ENCODE results near the gene KIR3DL1. TPM values are rescaled to one million over a fixed set of nuclear protein-coding genes. Genes with fewer than 3 reads are reported as not detected.

The KIR3DL1 gene
- not detected in 2 replicates for total RNA-seq

DNA sequence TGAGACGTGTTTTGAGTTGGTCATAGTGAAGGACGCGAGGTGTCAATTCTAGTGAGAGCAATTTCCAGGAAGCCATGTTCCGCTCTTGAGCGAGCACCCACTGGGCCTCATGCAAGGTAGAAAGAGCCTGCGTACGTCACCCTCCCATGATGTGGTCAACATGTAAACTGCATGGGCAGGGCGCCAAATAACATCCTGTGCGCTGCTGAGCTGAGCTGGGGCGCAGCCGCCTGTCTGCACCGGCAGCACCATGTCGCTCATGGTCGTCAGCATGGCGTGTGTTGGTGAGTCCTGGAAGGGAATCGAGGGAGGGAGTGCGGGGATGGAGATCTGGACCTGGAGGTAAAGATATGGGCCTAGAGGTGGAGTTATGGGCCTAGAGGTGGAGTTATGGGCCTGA, at the start of gene KIR3DL1:
KIR3DL1 (plus strand) TSS at position 218 of the 400 bp plus-strand sequence.

DNA sequence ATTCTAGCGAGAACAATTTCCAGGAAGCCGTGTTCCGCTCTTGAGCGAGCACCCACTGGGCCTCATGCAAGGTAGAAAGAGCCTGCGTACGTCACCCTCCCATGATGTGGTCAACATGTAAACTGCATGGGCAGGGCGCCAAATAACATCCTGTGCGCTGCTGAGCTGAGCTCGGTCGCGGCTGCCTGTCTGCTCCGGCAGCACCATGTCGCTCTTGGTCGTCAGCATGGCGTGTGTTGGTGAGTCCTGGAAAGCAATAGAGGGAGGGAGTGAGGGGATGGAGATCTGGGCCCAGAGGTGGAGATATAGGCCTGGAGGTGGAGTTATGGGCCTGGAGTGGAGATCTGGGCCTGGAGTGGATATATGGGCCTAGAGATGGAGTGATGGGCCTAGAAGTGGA, 46.6 kb upstream of the KIR3DL1 start, which contains the start of gene KIR2DL1:
KIR2DL1 (plus strand) TSS at position 148 of the 400 bp plus-strand sequence; CDS start at position 206, 58 bp downstream.

DNA sequence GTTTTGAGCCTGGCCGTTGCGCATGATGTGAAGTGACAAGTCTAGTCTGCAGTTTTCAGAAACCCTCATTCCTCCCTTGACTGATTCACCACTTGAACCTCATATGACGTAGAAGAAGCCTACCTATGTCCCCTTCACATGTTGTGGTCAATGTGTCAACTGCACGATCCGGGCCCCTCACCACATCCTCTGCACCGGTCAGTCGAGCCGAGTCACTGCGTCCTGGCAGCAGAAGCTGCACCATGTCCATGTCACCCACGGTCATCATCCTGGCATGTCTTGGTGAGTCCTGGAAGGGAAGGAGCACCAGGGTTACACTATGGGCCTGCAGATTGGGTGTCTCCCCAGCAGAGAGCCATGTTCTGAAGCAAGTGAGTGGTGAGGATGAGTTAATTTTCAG, 12.9 kb upstream of the KIR3DL1 start, which contains the start of gene KIR2DL4:
KIR2DL4 (plus strand) TSS at position 201 of the 400 bp plus-strand sequence; CDS start at position 243, 42 bp downstream.

DNA sequence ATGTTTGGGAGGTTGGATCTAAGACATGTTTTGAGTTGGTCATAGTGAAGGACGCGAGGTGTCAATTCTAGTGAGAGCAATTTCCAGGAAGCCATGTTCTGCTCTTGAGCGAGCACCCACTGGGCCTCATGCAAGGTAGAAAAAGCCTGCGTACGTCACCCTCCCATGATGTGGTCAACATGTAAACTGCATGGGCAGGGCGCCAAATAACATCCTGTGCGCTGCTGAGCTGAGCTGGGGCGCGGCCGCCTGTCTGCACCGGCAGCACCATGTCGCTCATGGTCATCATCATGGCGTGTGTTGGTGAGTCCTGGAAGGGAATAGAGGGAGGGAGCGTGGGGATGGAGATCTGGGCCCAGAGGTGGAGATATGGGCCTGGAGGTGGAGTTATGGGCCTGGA, 16.2 kb downstream of the KIR3DL1 start, which contains the start of gene KIR2DS4:
KIR2DS4 (plus strand) TSS at position 181 of the 400 bp plus-strand sequence.

DNA sequence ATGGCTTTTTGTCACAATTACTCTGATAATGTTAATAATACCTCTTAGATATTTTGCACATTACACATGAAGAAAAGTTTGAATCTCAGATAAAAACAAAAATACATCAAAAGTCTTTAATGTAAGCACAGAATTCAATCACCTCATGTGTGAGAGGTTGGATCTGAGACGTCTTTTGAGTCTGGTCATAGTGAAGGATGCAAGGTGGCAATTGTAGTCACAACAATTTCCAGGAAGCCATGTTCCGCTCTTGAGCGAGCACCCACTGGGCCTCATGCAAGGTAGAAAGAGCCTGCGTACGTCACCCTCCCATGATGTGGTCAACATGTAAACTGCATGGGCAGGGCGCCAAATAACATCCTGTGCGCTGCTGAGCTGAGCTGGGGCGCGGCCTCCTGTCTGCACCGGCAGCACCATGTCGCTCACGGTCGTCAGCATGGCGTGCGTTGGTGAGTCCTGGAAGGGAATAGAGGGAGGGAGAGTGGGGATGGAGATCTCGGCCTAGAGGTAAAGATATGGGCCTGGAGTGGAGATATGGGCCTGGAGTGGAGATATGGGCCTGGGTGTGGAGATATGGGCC, 33.9 kb downstream of the KIR3DL1 start, which contains the start of gene KIR3DL2:
KIR3DL2 (plus strand) TSS at position 383 of the 580 bp plus-strand sequence; CDS start at position 416, 33 bp downstream.

DNA sequence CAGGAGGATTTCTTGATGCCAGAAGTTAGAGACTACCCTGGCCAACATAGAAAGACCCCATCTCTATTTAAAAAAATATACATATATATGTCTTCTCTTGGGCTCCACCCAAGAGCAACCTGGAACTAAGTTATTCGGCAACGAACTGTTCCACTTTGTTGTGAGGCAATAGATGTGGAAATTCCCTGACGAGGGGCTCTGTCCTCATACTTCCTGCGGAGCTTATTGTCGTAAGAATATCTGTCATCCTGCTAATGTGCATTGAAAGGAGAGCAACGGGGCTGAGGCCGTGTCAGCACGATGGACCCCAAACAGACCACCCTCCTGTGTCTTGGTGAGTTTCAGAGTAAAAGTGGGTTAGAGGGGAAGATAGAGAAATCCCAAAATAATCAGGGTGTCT, 57.7 kb downstream of the KIR3DL1 start, which contains the start of gene FCAR:
FCAR (plus strand) TSS at position 246 of the 400 bp plus-strand sequence; CDS start at position 301, 55 bp downstream.

Other genes with a start within 250 kb of the KIR3DL1 start
- not detected in 2 replicates for gene LILRA2, start 242.7 kb upstream of the KIR3DL1 start, total RNA-seq
- not detected in 2 replicates for gene LILRA1, start 222.8 kb upstream of the KIR3DL1 start, total RNA-seq
- not detected in 2 replicates for gene LILRB1, start 186.0 kb upstream of the KIR3DL1 start, total RNA-seq
- not detected in 2 replicates for gene LILRB4, start 153.5 kb upstream of the KIR3DL1 start, total RNA-seq
- not detected in 2 replicates for gene KIR3DL3, start 92.0 kb upstream of the KIR3DL1 start, total RNA-seq
- not detected in 2 replicates for gene KIR2DL3, start 78.0 kb upstream of the KIR3DL1 start, total RNA-seq
- gene KIR2DL1, start 46.7 kb upstream of the KIR3DL1 start, total RNA-seq, result not detected in 2 replicates
- gene KIR2DL4, start 12.9 kb upstream of the KIR3DL1 start, total RNA-seq, result not detected in 2 replicates
- gene KIR2DS4, start 16.2 kb downstream of the KIR3DL1 start, total RNA-seq, result not detected in 2 replicates
- not detected in 2 replicates for gene KIR3DL2, start 34.0 kb downstream of the KIR3DL1 start, total RNA-seq
- gene FCAR, start 57.8 kb downstream of the KIR3DL1 start, total RNA-seq, result not detected in 2 replicates
- not detected in 2 replicates for gene NCR1, start 89.7 kb downstream of the KIR3DL1 start, total RNA-seq
- not detected in 2 replicates for gene NLRP7, start 131.1 kb downstream of the KIR3DL1 start, total RNA-seq
- 0.14 TPM in 1 of 2 replicates, not detected in the other for gene NLRP2, start 149.9 kb downstream of the KIR3DL1 start, total RNA-seq
- not detected in 2 replicates for gene GP6, start 221.8 kb downstream of the KIR3DL1 start, total RNA-seq
- gene RDH13, start 246.7 kb downstream of the KIR3DL1 start, total RNA-seq, result 4.6 and 8.7 TPM in 2 replicates

Data from smooth muscle cell of bladder (primary cell).